ENCODE measurements around the gene ENSA.
"Not testable (repeated sequence)": the region's sequence is repeated elsewhere in the genome, so short reads cannot be mapped to it uniquely, and the experiment has no call there.

The ENSA gene

GRCh38 chr1:150629115-150629928, at the start of gene ENSA:
Gene ENSA (minus strand): TSS chr1:150629612. CDS start chr1:150629470, 142 bp downstream.
- peak; percentile 98 for DNase-seq

GRCh38 chr1:150678988-150679387, 49.6 kb upstream of the ENSA start:
- DNase-seq = no peak

- no peak for DNase-seq
These were observed 45.5 kb upstream of the ENSA start for GRCh38 chr1:150674881-150675280.

- DNase-seq = no peak
These were observed 33.9 kb upstream of the ENSA start for GRCh38 chr1:150663321-150663720.

- no peak for DNase-seq
These were observed 33.4 kb upstream of the ENSA start for GRCh38 chr1:150662811-150663210.

- no peak for DNase-seq
These were observed 31.7 kb upstream of the ENSA start for GRCh38 chr1:150661156-150661555.

- no peak for DNase-seq
These were observed 31.2 kb upstream of the ENSA start for GRCh38 chr1:150660584-150660983.

- not testable (repeated sequence) for DNase-seq
These were observed 27.7 kb upstream of the ENSA start for GRCh38 chr1:150657064-150657463.

- not testable (repeated sequence) for DNase-seq
These were observed 25.2 kb upstream of the ENSA start for GRCh38 chr1:150654635-150655034.

- peak; percentile 38 for DNase-seq
These were observed 20.8 kb upstream of the ENSA start for GRCh38 chr1:150650193-150650592.

- DNase-seq = no peak
These were observed 20.1 kb upstream of the ENSA start for GRCh38 chr1:150649441-150650075.

GRCh38 chr1:150642296-150642695, 12.9 kb upstream of the ENSA start:
- no peak for DNase-seq

GRCh38 chr1:150641126-150641815, 11.9 kb upstream of the ENSA start:
- not testable (repeated sequence) for DNase-seq

- DNase-seq = peak; percentile 28
These were observed 9.0 kb upstream of the ENSA start for GRCh38 chr1:150638430-150638829.

GRCh38 chr1:150634839-150635622, 5.6 kb upstream of the ENSA start:
- not testable (repeated sequence) for DNase-seq

GRCh38 chr1:150628766-150629114, 672 bp downstream of the ENSA start:
- DNase-seq = no peak

- no peak for DNase-seq
These were observed 1.5 kb downstream of the ENSA start for GRCh38 chr1:150627826-150628410.

- DNase-seq = no peak
These were observed 3.3 kb downstream of the ENSA start for GRCh38 chr1:150626150-150626549.

- DNase-seq = not testable (repeated sequence)
These were observed 4.9 kb downstream of the ENSA start for GRCh38 chr1:150624546-150624945.

- DNase-seq = not testable (repeated sequence)
These were observed 5.3 kb downstream of the ENSA start for GRCh38 chr1:150624134-150624533.

- no peak for DNase-seq
These were observed 7.0 kb downstream of the ENSA start for GRCh38 chr1:150622303-150622975.

Data from NCI-H2107 (cell line).